K562 (cell line): ENCODE results near the gene SYT7.

Experiments used
- BDP1 ChIP-seq: IDR thresholded peaks from 3 replicates; pipeline ENCODE4 v1.6.1; 2011; ENCODE audit not compliant: insufficient read length, insufficient read depth
- CTCF ChIP-seq, 3 experiments: IDR thresholded peaks in 2 of 3; conservative IDR thresholded peaks in 1 of 3; 2 replicates each; pipeline ENCODE4 v1.5.1; 2011 to 2012; ENCODE audit warnings: low read length in 3 of 3, mild to moderate bottlenecking in 3 of 3, control low read depth in 2 of 3, improper control_type of control experiment in 1 of 3, inconsistent platforms in 1 of 3, low read depth in 1 of 3, mixed read lengths in 1 of 3, moderate library complexity in 1 of 3; ENCODE audit not compliant: insufficient read depth in 2 of 3
- GABPA ChIP-seq: fragments of 200-800 bp; sonication (Bioruptor generic); conservative IDR thresholded peaks from 2 replicates; pipeline ENCODE4 v1.6.1; 2016; ENCODE audit warnings: low read depth, missing genetic modification characterization, missing compliant biosample characterization
- POLR2A ChIP-seq: fragments of 450-650 bp; conservative IDR thresholded peaks from 2 replicates; pipeline ENCODE4 v1.6.1; 2016

- TF ChIP-seq CTCF (IDR thresholded peaks at IDR 0.05 in 2 of 3, conservative IDR thresholded peaks at IDR 0.05 in 1 of 3; ENCODE audit: insufficient read depth in 2 of 3, low read depth in 1 of 3, low read length in 3 of 3): no peak
- no peak for TF ChIP-seq POLR2A
- TF ChIP-seq BDP1: no peak
- no peak for TF ChIP-seq GABPA (tag)
These were observed 9.1 kb upstream of the SYT7 start for GRCh38 chr11:61589961-61590360.
